GM19372 (cell line): Measurements from ENCODE around the gene BRMS1.
"Not testable (repeated sequence)": the region's sequence is repeated elsewhere in the genome, so short reads cannot be mapped to it uniquely, and the experiment has no call there.

ENCODE experiments used
- ATAC-seq: cut with Tn5 transposase; IDR thresholded peaks from one replicate; pipeline ENCODE4 v1.9.1; 2021; ENCODE audit warnings: mild to moderate bottlenecking, low read depth, moderate library complexity; ENCODE audit not compliant: unreplicated experiment

The BRMS1 gene

GRCh38 chr11:66312549-66313320, 32.2 kb downstream of the BRMS1 start:
- peak; percentile 50 for ATAC-seq

GRCh38 chr11:66311965-66312548, 32.8 kb downstream of the BRMS1 start:
- peak; percentile 70 for ATAC-seq

- no peak for ATAC-seq
These were observed 33.4 kb downstream of the BRMS1 start for GRCh38 chr11:66311470-66311964.

GRCh38 chr11:66310803-66311440, 34.0 kb downstream of the BRMS1 start:
- not testable (repeated sequence) for ATAC-seq

- ATAC-seq, result no peak
These were observed 34.6 kb downstream of the BRMS1 start for GRCh38 chr11:66310324-66310723.

- no peak for ATAC-seq
These were observed 35.4 kb downstream of the BRMS1 start for GRCh38 chr11:66309475-66309874.

GRCh38 chr11:66302656-66303055, 42.2 kb downstream of the BRMS1 start:
- no peak for ATAC-seq

GRCh38 chr11:66299186-66299585, 45.7 kb downstream of the BRMS1 start:
- ATAC-seq, result no peak

- no peak for ATAC-seq
These were observed 47.3 kb downstream of the BRMS1 start for GRCh38 chr11:66297610-66298009.

GRCh38 chr11:66294626-66295620, 50.0 kb downstream of the BRMS1 start:
- no peak for ATAC-seq

GRCh38 chr11:66293777-66294625, 50.9 kb downstream of the BRMS1 start:
- ATAC-seq, result no peak

GRCh38 chr11:66293352-66293751, 51.6 kb downstream of the BRMS1 start:
- no peak for ATAC-seq

- no peak for ATAC-seq
These were observed 52.2 kb downstream of the BRMS1 start for GRCh38 chr11:66292543-66293332.

- ATAC-seq, result no peak
These were observed 53.0 kb downstream of the BRMS1 start, which contains the start of gene TMEM151A for GRCh38 chr11:66291706-66292542. TSS of gene TMEM151A (plus strand) at chr11:66291894. CDS start at chr11:66292014, 120 bp downstream.

GRCh38 chr11:66291303-66291705, 53.6 kb downstream of the BRMS1 start:
- ATAC-seq, result no peak

- no peak for ATAC-seq
These were observed 54.6 kb downstream of the BRMS1 start for GRCh38 chr11:66290330-66290621.

- ATAC-seq, result peak; percentile 35
These were observed 55.2 kb downstream of the BRMS1 start for GRCh38 chr11:66289548-66290329.
